ENCODE data around the gene ROBO1.

- TF ChIP-seq POLR2A (IDR thresholded peaks at IDR 0.05) (no peak), CTCF (IDR thresholded peaks at IDR 0.05) (no peak)
These were observed 77.7 kb downstream of the ROBO1 start for GRCh38 chr3:79690072-79690471.

All from thyroid gland (tissue), 4 donors.